ENCODE data around the gene FFAR2.
"Not testable (repeated sequence)": the region's sequence is repeated elsewhere in the genome, so short reads cannot be mapped to it uniquely, and the experiment has no call there.

GRCh38 chr19:35474594-35474993 lies 26.5 kb downstream of the FFAR2 start:
- not testable (repeated sequence) for TF ChIP-seq POLR2A (IDR thresholded peaks at IDR 0.05); CTCF (IDR thresholded peaks at IDR 0.05 in 8 of 11, conservative IDR thresholded peaks at IDR 0.05 in 3 of 11); POLR2AphosphoS5 (IDR thresholded peaks at IDR 0.05)

Data from spleen (tissue), 7 donors.